ENCODE results near the gene OR7E24. TPM values are rescaled to one million over a fixed set of nuclear protein-coding genes. Genes with fewer than 3 reads are reported as not detected.
"Not testable (repeated sequence)": the region's sequence is repeated elsewhere in the genome, so short reads cannot be mapped to it uniquely, and the experiment has no call there.

Gene OR7E24
- total RNA-seq (2014; rRNA removed; shearing (Covaris generic)), result not detected in 2 replicates

DNA sequence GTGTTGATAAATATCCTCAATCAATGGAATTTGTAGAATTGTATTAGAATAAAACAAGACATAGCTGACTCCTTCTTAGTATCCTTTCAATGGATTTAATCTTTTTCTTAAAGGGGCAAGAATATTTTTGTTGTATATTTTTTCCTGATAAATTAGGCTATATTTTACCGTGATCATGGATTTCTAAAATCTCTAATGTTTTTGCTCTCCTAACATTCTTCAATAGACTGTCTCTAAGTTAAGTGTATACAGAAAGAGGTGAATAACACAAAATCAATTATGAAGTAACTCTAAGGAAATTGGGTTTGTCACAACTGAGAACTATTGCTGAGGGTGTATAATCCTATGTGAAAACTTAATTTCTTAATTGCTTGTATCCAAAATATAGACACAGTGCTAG, at the start of gene OR7E24:
OR7E24 (plus strand) TSS at position 301 of the 400 bp plus-strand sequence. CDS start 114 bp downstream, outside the sequence.
- Histone ChIP-seq H3K4me1 (replicated peaks) (no peaks in the 10 kb centered on the region), H3K9me3 (replicated peaks) (peaks cover 3% of the 10 kb centered on the region; the same call in 1 of the 2 replicates), H3K27ac (no peak within 1 kb of the TSS), H3K27me3 (replicated peaks) (no peaks in the 10 kb centered on the region), H3K4me3 (no peak within 1 kb of the TSS), H3K36me3 (no peaks in the 10 kb centered on the region)
- DNase-seq (ENCODE audit: low read depth in 1 of 2, low spot score in 2 of 2), result no peak

DNA sequence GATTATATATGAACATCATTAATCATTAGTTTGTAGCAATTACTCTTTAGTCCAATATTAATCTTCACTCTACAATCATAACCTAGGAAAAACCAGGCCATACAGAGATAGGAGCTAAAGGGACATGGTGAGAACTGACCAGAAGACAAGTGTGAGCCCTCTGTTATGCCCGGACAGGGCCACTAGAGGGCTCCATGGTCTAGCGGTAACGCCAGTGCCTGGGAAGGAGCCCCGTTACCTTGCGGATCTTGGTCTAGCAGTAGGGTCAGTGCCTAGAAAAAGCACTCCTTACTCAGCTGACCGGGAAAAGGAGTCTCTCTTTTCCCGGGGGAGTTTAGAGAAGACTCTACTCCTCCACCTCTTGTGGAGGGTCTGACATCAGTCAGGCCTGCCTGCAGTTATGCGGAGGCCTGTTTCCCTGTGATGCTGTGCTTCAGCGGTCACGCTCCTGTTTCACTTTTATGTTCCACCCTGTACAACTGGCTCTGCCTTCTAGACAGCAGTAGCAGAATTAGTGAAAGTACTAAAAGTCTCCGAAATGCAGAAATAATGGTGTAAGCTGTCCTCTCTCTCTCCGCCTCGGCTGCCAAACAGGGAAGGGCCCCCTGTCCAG, 45.1 kb upstream of the OR7E24 start:
- Histone ChIP-seq H3K9me3 (replicated peaks) (no peaks in the 10 kb centered on the region), H3K27me3 (replicated peaks) (no peaks in the 10 kb centered on the region), H3K4me3 (no peak overlapping the region), H3K36me3 (no peaks in the 10 kb centered on the region), H3K27ac (no peak overlapping the region), H3K4me1 (replicated peaks) (no peaks in the 10 kb centered on the region)
- peak; percentile 42 to 59 for DNase-seq (ENCODE audit: low read depth in 1 of 2, low spot score in 2 of 2)

DNA sequence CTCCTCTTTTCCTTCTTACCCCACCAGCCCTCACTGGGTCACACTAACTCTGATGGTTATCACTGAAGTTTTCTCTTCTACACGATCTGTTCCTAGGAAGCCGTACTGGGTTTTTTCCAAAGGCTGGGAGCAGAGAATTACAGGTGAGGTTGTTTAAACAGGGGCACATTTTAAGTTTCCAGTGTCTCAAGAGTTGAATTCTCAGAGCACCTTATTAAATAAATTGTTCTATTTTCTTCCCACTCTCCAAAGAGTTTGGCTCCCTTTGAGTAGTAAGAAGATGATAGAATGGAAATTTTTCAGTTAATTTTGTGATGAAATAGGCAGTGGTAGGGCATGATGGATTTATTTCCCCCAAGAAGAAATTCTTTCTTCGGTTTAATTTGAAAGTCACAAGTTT, 31.2 kb upstream of the OR7E24 start, which contains the start of gene OR7D4:
OR7D4 (minus strand) TSS at position 101 of the 400 bp plus-strand sequence. CDS start 4,752 bp downstream, outside the sequence.
- H3K27ac ChIP-seq, result no peak within 1 kb of the TSS
- no peaks in the 10 kb centered on the region for H3K36me3 ChIP-seq
- no peaks in the 10 kb centered on the region for H3K27me3 ChIP-seq (replicated peaks)
- no peak within 1 kb of the TSS for H3K4me3 ChIP-seq
- H3K4me1 ChIP-seq (replicated peaks), result no peaks in the 10 kb centered on the region
- H3K9me3 ChIP-seq (replicated peaks), result 0 out of 2 replicates have a peak, but pooled peaks cover 3% of the 10 kb centered on the region
- DNase-seq (ENCODE audit: low read depth in 1 of 2, low spot score in 2 of 2), result no peak

GRCh38 chr19:9251236-9251635, 506 bp downstream of the OR7E24 start:
- no peaks in the 10 kb centered on the region for H3K4me1 ChIP-seq (replicated peaks)
- no peak overlapping the region for H3K27ac ChIP-seq
- DNase-seq (ENCODE audit: low read depth in 1 of 2, low spot score in 2 of 2), result no peak
- H3K36me3 ChIP-seq, result no peaks in the 10 kb centered on the region
- 0 out of 2 replicates have a peak, but pooled peaks cover 3% of the 10 kb centered on the region for H3K9me3 ChIP-seq (replicated peaks)
- no peak overlapping the region for H3K4me3 ChIP-seq
- H3K27me3 ChIP-seq (replicated peaks), result no peaks in the 10 kb centered on the region

DNA sequence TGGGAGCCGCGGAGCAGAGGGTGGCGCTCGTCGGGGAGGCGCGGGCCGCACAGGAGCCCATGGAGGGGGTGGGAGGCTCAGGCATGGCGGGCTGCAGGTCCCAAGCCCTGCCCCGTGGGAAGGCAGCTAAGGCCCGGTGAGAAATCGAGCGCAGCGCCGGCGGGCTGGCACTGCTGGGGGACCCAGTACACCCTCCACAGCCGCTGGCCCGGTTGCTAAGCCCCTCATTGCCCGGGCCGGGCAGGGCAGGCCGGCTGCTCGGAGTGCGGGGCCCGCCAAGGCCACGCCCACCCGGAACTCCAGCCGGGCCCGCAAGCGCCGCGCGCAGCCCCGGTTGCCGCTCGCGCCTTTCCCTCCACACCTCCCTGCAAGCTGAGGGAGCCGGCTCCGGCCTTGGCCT, 32.8 kb downstream of the OR7E24 start:
- not testable (repeated sequence) for H3K4me1 ChIP-seq (replicated peaks); H3K36me3 ChIP-seq; DNase-seq (ENCODE audit: low read depth in 1 of 2, low spot score in 2 of 2)

DNA sequence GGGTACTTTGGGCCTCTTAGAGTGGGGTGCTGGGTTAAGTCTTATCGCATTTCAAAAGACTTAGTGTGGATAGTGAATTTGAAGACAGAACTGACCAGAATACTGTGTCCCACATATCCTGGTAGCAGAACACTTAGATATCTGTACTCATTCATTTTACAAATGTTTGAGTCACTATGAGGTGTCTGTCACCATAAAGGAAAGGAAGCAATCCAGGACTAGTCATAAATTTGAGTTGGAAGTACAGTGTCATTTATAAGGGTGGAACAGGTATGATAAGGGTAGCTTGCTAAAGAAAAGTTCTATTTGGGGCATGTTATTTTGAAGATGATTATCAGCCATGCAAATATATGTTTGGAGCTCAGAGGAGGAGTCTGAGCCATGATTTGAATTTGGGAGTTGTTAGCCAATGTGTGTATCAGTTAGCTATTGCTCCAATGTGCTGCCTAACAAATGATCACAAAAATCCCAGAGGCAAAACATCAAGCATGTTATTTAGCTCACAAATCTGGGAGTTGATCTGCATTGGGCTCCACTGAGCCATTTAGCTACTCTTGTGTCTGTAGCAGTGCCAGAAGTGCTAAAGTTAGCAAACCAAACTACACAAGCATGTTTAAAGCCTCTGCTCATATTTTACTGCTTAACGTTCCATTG, 38.6 kb downstream of the OR7E24 start:
- Histone ChIP-seq H3K27me3 (replicated peaks) (no peaks in the 10 kb centered on the region), H3K9me3 (replicated peaks) (peaks cover 18% of the 10 kb centered on the region), H3K4me1 (replicated peaks) (no peaks in the 10 kb centered on the region), H3K36me3 (peaks cover 13% of the 10 kb centered on the region), H3K4me3 (no peak overlapping the region), H3K27ac (no peak overlapping the region)
- DNase-seq (ENCODE audit: low read depth in 1 of 2, low spot score in 2 of 2), result no peak

More for the DNA sequence above, 32.8 kb downstream of the OR7E24 start:
- H3K4me3 ChIP-seq; H3K27me3 ChIP-seq (replicated peaks); H3K27ac ChIP-seq; H3K9me3 ChIP-seq (replicated peaks): not testable (repeated sequence)

GRCh38 chr19:9295411-9295849, 44.7 kb downstream of the OR7E24 start:
- H3K36me3 ChIP-seq, result peaks cover 66% of the 10 kb centered on the region
- H3K27ac ChIP-seq, result no peak overlapping the region
- peak in 1 of 2 experiments; percentile 6 for DNase-seq (ENCODE audit: low read depth in 1 of 2, low spot score in 2 of 2)

DNA sequence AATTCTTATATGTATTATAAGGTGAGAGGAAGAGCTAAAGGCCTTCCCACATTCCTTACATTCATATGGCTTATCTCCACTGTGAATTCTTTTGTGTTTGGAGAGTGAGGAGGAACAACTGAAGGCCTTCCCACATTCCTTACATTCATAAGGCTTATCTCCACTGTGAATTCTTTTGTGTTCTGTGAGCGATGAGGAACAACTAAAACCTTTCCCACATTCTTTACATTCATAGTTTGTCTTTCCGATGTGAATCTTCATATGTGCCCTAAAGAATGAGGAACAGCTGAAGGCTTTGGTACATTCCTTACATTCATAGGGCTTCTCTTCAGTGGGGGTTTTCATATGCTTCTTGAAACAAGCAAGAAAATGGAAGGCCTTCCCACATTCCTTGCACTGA, 45.6 kb downstream of the OR7E24 start:
- Histone ChIP-seq H3K36me3 (peaks cover 75% of the 10 kb centered on the region), H3K9me3 (replicated peaks) (peaks cover 43% of the 10 kb centered on the region)

More at GRCh38 chr19:9295411-9295849, 44.7 kb downstream of the OR7E24 start:
- no peak overlapping the region for H3K4me3 ChIP-seq
- H3K9me3 ChIP-seq (replicated peaks), result peaks cover 40% of the 10 kb centered on the region
- no peaks in the 10 kb centered on the region for H3K27me3 ChIP-seq (replicated peaks)
- H3K4me1 ChIP-seq (replicated peaks), result no peaks in the 10 kb centered on the region

More for the DNA sequence above, 45.6 kb downstream of the OR7E24 start:
- H3K4me1 ChIP-seq (replicated peaks), result no peaks in the 10 kb centered on the region
- DNase-seq (ENCODE audit: low read depth in 1 of 2, low spot score in 2 of 2), result no peak
- 0 out of 2 replicates have a peak overlapping the region, but pooled peaks have one; percentile 11 for H3K27ac ChIP-seq
- H3K27me3 ChIP-seq (replicated peaks), result no peaks in the 10 kb centered on the region
- no peak overlapping the region for H3K4me3 ChIP-seq

Other genes starting within 250 kb of the OR7E24 start
- gene MUC16, start 240.5 kb upstream of the OR7E24 start, total RNA-seq (2014; rRNA removed; shearing (Covaris generic)), result not detected in 2 replicates
- not detected in 2 replicates for gene OR1M1, start 163.9 kb upstream of the OR7E24 start, total RNA-seq (2014; rRNA removed; shearing (Covaris generic))
- not detected in 2 replicates for gene OR7G2, start 143.5 kb upstream of the OR7E24 start, total RNA-seq (2014; rRNA removed; shearing (Covaris generic))
- gene OR7G1, start 135.2 kb upstream of the OR7E24 start, total RNA-seq (2014; rRNA removed; shearing (Covaris generic)), result not detected in 2 replicates
- not detected in 2 replicates for gene OR7G3, start 124.0 kb upstream of the OR7E24 start, total RNA-seq (2014; rRNA removed; shearing (Covaris generic))
- gene ZNF317, start 110.5 kb upstream of the OR7E24 start, total RNA-seq (2014; rRNA removed; shearing (Covaris generic)), result 8.1 and 17.7 TPM in 2 replicates
- 0.03 TPM in 1 of 2 replicates, not detected in the other for gene OR7D2, start 72.0 kb upstream of the OR7E24 start, total RNA-seq (2014; rRNA removed; shearing (Covaris generic))
- gene OR7D4, start 31.3 kb upstream of the OR7E24 start, total RNA-seq (2014; rRNA removed; shearing (Covaris generic)), result not detected in 2 replicates
- 8.0 and 13.6 TPM in 2 replicates for gene ZNF699, start 58.9 kb downstream of the OR7E24 start, total RNA-seq (2014; rRNA removed; shearing (Covaris generic))
- 15.8 and 18.4 TPM in 2 replicates for gene ZNF559, start 73.2 kb downstream of the OR7E24 start, total RNA-seq (2014; rRNA removed; shearing (Covaris generic))
- gene ZNF177, start 112.1 kb downstream of the OR7E24 start, total RNA-seq (2014; rRNA removed; shearing (Covaris generic)), result 1.8 TPM in 1 of 2 replicates, not detected in the other
- gene ZNF266, start 184.6 kb downstream of the OR7E24 start, total RNA-seq (2014; rRNA removed; shearing (Covaris generic)), result 9.0 and 16.1 TPM in 2 replicates
- not detected in 2 replicates for gene ZNF560, start 247.7 kb downstream of the OR7E24 start, total RNA-seq (2014; rRNA removed; shearing (Covaris generic))